8988T (cell line): ENCODE results near the gene APOB.
"Not testable (repeated sequence)": the region's sequence is repeated elsewhere in the genome, so short reads cannot be mapped to it uniquely, and the experiment has no call there.

Experiments
- DNase-seq: peaks from one replicate; pipeline ENCODE4 v3.0.0; 2011

APOB gene

DNA sequence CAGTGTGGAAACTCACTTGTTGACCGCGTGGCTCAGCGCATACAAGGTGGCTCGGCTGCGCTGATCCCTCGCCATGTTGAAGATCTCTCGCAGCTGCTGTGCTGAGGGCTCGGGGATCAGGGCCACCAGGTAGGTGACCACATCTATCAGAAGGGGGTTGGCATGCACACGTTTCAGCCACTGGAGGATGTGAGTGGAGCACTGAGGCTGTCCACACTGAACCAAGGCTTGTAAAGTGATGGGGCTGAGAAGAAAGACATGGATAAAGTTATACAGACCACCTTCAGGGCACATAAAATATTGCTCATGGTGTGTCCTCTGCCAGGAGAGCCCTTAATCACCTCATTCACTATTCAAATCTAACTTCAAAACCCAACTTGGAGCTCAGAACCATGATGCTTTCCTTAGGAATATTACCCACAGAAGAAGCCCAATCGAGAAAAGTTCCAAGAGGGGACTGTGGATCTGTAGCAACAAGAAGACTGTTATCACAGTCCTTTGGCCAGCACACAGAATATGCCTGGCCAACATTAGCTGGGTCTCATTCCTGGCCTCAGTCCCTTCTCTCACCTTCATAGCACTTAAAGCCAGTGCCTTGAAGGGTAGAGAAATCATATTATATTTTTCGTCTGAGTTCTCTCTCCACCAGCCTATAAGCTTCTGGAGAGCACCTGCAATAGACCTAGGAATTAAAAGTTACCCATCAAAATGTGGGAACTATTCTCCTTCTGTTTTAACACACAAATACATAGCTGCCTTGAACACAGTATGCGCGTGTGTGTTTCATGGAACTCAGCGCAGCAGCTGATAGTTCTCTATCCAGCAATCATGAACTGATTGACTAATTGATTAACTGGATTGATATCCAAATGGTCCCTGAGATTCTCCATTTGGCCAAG is 11.3 kb downstream of the APOB start:
- no peak for DNase-seq

DNA sequence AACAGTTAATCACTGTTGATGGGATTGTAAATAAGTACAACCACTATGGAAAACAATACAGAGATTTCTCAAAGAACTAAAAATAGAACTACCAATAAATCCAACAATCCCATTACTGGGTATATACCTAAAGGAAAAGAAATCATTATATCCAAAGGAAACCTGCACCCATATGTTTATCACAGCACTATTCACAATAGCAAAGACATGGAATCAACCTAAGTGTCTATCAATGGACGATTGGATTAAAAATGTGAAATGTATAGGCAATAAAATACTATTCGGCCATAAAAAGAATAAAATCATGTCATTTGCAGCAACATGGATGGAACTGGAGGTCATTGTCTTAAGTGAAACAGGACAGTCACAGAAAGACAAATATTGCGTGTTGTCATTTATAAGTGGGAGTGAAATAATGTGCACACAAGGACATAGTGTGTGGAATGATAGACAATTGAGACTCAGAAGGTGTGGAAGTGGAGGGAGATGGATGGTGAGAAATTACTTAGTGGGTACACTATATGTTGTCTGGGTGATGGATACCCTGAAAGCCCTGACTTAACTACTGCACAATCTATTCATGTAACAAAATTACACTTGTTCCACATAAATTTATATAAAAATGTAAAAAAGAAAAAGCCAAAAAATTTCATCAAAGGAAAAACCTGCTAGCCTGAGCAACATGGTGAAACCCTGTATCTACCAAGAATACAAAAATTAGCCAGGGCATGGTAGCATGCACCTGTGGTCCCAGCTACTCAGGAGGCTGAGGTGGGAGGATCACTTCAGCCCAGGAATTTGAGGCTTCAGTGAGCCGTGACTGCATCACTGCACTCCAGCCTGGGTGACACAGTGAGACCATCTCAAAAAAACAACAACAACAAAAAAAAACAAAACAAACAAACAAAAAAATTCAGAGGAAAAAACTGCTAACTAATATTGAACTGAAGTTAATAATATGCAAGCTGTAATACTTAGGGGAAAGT is 12.6 kb downstream of the APOB start:
- DNase-seq: no peak

DNA sequence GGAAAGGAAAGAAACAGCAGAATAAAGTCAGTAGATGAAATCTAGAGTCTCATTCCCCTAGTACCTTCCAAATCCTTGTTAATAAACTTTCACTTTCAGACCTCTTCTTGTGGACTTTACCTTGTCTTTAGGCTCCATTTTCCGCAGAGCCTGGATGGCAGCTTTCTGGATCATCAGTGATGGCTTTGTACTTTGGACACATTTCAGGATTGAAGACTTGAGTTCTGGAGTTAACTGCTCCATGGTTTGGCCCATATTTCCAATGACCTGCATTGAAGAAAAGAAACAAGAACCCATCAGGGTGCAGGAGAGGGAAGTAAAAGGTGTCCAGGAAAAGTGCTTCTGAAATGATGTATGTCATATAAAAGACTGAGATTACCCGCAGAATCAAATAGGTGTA is 14.4 kb downstream of the APOB start:
- no peak for DNase-seq

DNA sequence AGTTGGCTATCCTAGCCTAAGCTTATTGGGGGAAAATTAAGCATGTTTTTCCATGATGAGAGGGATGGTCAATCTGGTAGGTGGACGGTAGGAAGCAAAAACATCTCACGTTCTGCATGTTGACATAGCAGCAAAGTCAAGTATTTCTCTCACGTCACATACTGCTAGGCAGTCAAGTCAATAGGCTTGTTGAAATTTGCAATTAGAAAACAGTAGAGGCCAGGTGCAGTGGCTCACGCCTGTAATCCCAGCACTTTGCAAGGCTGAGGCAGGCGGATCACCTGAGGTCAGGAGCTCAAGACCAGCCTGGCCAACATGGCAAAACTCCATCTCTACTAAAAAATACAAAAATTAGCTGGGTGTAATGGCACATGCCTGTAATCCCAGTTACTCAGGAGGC is 14.9 kb downstream of the APOB start:
- DNase-seq: not testable (repeated sequence)

DNA sequence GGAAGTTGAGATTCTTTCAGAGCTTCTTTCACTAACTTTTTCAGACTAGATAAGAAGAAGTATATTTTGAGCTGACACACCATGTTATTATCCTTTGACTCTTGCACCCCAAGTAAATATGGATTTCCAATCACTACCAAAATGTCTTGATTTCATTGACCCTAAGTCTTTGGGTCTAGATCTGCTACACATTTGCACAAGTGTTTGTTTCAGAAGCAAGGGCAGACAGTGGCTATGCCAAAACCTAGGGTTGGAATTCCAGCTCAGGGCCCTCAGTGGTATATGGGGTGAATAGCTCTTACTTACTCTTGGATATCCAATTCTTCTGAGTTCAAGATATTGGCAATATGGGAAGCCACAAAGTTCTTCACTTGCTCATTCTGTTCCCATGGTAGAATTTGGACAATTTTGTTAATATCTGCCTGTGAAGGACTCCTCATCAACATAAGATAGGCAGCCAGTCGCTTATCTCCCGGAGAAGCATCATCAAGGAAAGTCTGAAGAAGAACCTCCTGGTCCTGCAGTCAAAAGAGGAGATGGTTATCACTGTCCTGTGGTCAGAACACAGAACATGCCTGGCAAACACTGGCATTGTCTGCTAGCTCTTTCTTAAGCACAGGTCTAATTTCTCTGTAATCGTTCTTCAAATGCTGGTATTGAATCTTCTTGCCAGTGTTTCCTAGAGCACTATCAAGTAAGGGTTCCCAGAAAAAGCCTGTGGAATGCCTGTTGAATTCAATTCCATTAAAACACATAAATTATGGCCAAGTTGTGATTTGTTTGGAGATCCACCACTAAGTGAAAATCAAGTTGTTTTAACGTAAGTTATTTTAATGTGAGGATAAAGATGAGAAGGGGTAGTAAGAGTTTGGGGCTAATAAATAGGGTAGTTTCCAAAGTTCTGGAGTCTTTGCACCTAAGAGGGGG is 15.6 kb downstream of the APOB start:
- no peak for DNase-seq

DNA sequence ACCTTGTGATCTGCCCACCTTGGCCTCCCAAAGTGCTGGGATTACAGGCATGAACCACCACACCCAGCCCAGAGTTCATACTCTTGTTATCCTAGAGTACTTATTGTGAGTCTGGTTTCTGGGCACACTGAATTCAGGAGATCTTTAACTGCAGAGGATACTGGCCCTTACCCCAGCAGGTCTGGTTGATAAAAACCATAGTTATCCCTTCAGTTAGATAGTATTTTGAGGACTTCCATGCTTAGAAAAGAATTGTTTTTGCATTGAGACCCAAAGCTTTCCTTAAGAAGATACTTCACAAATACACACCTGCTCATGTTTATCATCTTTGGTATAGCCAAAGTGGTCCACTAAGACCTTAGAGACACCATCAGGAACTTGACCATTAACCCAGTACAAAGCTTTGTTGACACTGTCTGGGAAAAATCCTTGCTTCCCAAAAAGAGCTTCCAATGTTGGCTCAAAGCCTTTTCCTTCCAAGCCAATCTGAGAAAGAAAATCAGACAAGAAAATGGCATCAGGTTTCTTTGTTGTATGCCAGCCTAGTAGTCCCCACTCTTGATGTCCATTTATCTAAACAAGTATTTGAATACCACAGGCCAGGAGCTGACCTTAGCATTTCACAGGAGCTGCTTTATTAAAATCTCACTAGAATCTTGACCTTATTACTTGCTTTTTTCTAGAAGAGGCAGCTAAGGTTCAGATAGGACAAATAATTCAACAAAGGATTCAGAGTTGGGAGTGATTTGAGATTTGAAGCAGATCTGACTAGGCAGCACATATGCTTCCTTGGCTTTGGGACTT is 17.2 kb downstream of the APOB start:
- DNase-seq: no peak

DNA sequence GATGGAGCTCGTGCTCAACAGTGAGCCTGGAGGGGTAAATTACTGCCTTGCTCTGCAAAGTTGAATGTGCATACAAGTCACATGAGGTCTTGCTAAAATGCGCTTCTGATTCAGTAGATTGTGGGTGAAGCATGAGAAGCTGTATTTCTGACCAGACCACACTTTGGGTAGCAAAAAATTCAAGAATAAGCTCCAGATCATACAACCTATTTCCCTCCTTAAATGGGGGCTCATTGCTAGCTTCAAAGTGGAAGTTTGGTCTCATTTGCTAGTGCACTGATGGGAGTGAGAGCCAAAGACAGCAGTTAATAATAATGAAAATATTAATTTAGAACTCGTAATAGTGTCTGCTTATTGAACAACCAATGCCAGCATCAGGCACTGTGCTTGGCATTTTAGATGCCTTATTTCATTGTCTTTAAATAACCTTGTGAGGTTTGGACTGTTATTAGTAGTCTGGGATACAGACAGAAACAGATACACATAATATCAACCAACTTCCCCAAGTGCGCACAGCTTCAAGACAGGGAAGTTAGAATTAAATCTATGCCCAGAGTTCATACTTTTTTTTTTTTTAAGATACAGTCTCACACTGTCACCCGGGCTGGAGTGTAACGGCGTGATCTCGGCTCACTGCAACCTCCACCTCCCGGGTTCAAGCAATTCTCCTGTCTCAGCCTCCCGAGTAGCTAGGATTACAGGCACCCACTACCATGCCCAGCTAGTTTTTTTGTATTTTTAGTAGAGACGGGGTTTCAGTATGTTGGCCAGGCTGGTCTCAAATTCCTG is 18.0 kb downstream of the APOB start:
- DNase-seq: no peak

DNA sequence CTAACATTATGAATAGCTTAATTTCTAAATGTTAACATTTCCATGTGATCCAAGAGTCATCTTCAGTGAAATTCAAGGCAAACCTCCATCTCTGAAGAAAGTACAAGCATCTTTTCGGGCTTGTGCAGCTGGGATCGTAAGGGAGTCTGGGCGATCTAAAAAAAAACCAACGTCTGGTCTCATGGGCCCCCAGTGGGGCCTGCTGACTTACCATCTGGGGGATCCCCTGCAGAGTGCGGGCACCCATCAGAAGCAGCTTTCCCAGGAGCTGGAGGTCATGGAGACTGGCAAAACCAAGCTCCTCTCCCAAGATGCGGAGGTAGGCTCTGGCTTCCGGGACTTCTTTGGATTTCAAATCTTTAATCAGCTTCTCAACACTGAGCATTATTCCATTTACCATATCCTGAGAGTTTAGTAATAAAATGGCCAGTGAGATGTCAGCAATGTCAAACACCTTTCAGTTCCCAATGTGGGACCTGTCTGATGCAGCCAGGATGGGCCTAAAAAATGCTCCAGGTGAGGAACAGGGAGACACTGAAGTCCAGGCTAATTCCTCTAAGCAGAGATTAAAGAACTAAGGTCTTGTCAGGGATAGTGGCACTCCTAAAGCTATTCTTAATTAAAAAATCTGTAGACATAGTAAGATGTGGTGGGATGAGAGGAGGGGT is 19.0 kb downstream of the APOB start:
- no peak for DNase-seq

DNA sequence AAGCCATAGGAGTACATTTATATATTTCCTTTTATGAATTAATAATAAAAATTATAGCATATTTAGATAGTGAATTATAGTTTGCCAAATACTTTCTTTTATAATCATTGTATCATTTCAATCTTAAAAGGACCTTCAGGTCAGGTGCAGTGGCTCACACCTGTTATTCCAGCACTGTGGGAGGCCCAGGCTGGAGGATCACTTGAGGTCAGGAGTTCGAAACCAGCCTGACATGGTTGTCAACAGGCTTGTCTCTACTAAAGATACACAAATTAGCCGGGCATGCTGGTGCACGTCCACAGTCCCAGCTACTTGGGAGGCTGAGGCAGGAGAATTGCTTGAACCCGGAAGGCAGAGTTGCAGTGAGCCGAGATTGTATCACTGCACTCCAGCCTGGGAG is 19.7 kb downstream of the APOB start:
- no peak for DNase-seq

DNA sequence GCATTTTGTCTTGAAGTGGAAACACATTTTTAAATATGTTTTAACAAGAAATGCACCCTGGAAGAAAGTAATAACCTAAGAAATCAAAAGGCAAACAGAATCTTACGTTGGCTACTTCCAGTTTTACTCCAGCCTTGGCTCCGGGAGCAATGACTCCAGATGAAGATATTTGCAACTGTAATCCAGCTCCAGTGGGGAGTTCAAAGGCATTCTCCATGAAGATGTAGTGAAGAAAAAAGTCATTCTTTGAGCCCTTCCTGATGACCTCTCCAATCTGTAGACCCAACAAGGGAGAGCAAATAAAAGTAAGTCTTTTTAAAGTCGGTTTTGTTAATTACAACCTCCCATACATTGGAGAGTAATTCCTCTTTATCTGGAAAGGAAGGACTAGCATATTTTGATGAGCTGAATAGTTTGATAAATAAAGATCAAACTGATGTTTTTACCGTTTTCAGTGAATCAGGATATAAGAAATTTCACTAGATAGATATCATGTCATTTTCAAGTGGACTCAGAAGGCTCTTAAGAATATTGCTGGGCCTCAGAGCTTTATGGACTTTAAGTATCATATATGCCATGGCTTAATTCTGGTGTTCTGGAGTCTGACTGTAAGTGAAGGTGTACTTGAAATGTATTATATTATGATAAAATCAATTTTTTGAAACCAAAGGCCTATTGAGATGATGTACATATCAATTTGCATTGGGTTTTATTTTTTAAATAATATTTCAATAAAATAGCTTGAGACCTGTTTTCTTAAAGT is 20.3 kb downstream of the APOB start:
- no peak for DNase-seq

DNA sequence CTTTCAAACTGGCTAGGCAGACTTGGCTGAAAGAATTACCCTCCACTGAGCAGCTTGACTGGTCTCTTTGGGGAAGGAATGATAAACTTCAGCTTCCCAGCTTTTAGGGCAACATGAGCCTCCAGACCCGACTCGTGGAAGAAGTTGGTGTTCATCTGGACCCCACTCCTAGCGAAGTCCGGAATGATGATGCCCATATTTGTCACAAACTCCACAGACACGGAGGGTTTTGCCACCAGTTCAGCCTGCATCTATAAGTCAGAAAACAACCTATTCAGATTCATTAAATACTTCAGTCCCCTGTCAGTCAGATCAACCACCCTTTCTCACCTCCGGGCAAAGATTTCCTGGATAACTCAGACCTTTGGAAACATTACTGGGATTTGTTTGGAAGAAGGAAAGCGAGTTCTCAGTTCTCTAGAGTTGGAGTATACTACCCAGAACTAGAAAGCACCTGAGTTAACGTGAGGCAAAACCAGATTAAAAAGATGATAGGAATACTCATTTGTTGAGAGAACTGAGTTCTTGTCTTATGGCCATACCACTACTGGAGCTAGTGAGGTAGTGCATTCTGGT is 21.0 kb downstream of the APOB start:
- no peak for DNase-seq

DNA sequence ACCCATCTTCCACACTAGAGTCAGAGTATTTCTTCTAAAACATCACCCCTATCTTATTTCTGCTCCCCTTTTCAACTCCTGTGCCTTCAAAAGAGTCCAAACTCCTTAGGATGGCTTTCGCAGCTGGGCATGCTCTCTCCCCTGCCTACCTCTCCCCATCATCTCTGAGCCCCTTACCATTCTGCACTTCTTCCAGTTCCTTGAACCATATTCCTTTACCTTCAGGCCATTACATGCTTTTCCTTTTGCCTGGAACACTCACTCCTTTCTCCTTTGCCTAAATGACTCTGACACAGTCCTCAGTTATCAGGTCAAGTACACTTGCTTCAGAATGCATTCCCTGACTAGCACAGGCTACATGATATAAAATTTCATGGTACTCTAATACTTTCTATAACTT is 22.4 kb downstream of the APOB start:
- no peak for DNase-seq

DNA sequence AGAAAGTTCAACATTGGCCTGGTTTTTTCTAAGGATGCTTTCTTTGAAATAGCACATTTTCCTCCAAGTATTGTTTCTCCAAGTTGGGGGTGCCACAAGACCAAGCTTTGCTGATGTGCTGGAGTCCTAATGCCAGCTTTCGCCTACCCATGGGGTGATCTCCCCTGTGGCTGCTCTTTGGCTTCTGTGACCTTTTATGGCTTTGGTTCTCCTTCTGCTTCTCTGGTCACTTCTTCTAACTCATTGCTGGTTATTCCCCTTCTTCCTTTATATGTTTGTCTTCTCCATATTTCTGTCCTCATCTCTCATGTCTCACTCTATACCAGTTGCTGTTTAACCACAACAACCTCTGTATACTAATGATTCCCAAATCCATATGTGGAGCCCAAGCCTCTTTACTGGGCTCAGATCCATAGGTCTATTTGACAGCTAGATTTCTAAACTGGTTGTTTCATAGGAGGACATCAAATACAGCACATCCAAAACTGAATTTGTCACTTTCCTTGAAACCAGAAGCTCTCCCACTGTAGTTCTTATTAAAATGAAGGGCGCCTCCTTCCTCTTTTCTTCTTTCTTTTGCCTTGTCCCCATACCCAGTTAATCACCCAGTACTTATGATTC is 23.1 kb downstream of the APOB start:
- no peak for DNase-seq

DNA sequence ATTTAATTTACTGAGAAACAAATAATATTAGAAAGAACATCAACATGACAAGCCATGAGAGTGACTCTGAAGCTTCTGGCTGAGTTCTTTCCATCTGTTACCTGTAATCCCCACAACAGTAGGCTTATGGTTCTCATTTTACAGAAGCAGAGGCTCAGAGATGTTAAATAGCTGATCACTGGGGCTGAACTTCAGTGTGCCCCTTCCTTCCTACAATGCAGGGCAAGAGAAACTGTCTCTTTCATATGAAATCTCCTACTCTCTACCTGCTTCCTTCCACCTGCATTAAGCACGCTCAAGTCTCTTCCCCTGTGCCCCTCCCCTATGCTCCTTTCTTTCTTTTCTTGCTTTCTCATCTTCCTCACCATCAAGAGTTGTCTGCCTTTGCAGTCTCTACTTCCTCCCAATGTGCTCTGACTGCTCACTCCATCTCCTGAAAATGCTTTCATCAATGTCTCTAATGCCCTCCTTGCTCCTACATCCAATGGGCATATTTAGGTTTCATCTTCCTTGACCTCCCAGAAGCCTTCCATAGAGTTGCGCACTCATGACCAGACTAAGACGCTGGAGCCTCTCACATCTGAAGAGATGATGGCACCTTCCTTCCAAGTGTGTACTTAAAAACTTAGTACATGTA is 23.7 kb downstream of the APOB start:
- no peak for DNase-seq

DNA sequence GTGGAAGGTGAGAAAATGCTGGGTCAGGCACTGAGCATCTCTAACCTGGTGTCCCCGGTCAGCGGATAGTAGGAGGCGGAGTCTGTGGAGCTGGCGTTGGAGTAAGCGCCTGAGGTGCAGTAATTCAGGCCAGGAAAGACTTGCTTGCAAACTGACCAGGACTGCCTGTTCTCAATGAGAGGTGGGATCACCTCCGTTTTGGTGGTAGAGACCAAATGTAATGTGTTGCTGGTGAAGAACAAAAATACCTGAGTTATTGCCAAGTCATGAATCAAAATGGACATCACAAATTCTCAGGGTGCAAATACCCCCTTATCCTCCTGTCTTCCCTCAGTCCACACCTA is 24.2 kb downstream of the APOB start:
- no peak for DNase-seq

DNA sequence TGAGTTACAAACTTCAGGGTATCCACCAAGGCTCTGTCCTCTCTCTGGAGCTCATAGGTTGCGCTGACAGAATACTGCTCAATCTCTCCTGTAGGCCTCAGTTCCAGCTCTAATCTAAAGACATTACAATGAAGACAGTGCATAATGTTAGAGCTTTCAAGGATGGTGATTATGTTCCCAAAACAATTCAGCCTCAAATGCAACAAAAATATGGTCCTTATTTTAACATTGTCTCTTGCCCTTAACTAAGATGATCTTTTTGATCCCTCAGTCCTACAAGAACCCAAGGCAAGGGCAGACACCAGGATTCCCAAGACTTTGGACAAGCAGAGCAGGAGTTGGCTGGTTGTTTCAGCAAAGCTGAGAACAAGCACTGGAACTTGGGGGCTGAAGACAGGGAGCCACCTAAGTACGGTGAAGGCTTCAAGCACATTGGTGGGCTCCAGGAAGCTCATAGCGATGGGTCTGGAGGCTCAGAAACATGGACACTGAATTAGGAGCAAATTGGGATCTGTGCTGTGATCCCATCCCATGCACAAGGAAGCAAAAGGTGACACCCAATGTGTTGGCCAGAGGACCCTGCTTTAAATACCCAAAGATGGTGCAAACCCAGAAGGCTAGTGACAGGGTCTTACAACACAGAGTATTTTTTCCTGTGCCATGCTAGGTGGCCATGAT is 24.7 kb downstream of the APOB start:
- no peak for DNase-seq

DNA sequence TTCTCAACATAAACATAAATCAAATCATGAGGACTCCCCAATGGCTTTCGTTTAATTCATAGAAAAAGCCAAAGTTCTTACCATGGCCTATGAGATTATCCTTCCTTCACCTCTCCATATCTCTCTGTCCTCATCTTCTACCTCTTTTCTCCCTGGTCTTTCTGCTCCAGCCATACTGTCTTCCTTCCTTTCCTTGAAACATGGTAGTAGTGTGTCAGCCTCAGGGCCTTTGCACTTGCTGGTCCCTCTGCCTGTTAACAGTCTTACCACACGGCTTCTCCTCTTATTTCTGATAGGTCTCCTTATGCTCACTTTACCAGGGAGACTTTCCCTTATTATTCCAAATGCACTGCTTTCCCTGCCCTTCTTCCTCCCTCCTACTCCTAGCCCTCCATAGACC is 25.6 kb downstream of the APOB start:
- no peak for DNase-seq
